B cell (primary cell): ENCODE results near the gene APOC1. TPM values are rescaled to one million over a fixed set of nuclear protein-coding genes. Genes with fewer than 3 reads are reported as not detected.
"Not testable (repeated sequence)": the region's sequence is repeated elsewhere in the genome, so short reads cannot be mapped to it uniquely, and the experiment has no call there.

Source experiments
- ATAC-seq: fragments of 200-7000 bp; cut with Tn5 transposase; one replicate; pipeline ENCODE4 v1.10.0; 2021; ENCODE audit warnings: low read depth, mild to moderate bottlenecking, moderate number of reproducible peaks, moderate library complexity
- CTCF ChIA-PET: fragments of 350-600 bp; sonication (Branson Sonifier 250); formaldehyde crosslinking; loops from one replicate; lab custom pipeline; 2021; ENCODE audit warnings: antibody characterized with exemption, inconsistent platforms; lab: Charles Lee
- POLR2A ChIA-PET: fragments of 350-600 bp; sonication (Branson Sonifier 250); formaldehyde crosslinking; loops from one replicate; lab custom pipeline; 2021; ENCODE audit warnings: antibody characterized with exemption; lab: Charles Lee
- DNase-seq: peaks from one replicate; pipeline ENCODE4 v3.0.0; 2013
- H2AFZ ChIP-seq: 2 replicates; pipeline ENCODE4 v1.6.1; 2012; ENCODE audit warnings: mild to moderate bottlenecking, low read depth, low read length; ENCODE audit not compliant: insufficient read depth, poor library complexity, severe bottlenecking
- H3K27ac ChIP-seq, 2 donors: 1 replicate in 1 of 2; 2 replicates in 1 of 2; pipeline ENCODE4 v1.5.1; 2012 to 2013; ENCODE audit warnings: low read length in 2 of 2, mild to moderate bottlenecking in 2 of 2, moderate library complexity in 1 of 2
- H3K27me3 ChIP-seq, 4 experiments: fragments of 200-600 bp in 1 of 4; sonication (generic) in 1 of 4; replicated peaks in 1 of 4; 1 replicate in 2 of 4; 2 replicates in 2 of 4; pipeline versions ENCODE4 v1.6.1 to v1.7.0; 2013 to 2016; ENCODE audit warnings: low read length in 3 of 4, mild to moderate bottlenecking in 2 of 4, mixed read lengths in 1 of 4, moderate library complexity in 1 of 4; ENCODE audit not compliant: insufficient read depth in 4 of 4, control insufficient read depth in 3 of 4; ENCODE audit errors: control extremely low read depth in 1 of 4
- H3K36me3 ChIP-seq, 2 experiments: replicated peaks in 1 of 2; 1 replicate in 1 of 2; 2 replicates in 1 of 2; pipeline versions ENCODE4 v1.6.1 to v1.7.1; 2013; ENCODE audit warnings: low read length in 1 of 2; ENCODE audit not compliant: insufficient read depth in 2 of 2, control insufficient read depth in 1 of 2; ENCODE audit errors: control extremely low read depth in 1 of 2, extremely low read depth in 1 of 2
- H3K4me1 ChIP-seq, 2 donors: fragments of 200-600 bp in 1 of 2; sonication (generic) in 1 of 2; 1 replicate in 1 of 2; 2 replicates in 1 of 2; pipeline versions ENCODE4 v1.5.1 to v1.6.1; 2013 to 2017; ENCODE audit warnings: low read length in 2 of 2; ENCODE audit not compliant: control insufficient read depth in 2 of 2, insufficient read depth in 2 of 2
- H3K4me2 ChIP-seq: replicated peaks from 2 replicates; pipeline ENCODE3; 2012; ENCODE audit warnings: mild to moderate bottlenecking, low read depth, low read length; ENCODE audit not compliant: poor library complexity, severe bottlenecking
- H3K4me3 ChIP-seq, 5 experiments: fragments of 200-600 bp in 1 of 5; sonication (generic) in 1 of 5; 1 replicate in 3 of 5; 2 replicates in 2 of 5; pipeline versions ENCODE4 v1.5.1 to v1.7.0; 2011 to 2016; ENCODE audit warnings: low read length in 4 of 5, mild to moderate bottlenecking in 4 of 5, low read depth in 2 of 5, control low read depth in 1 of 5, moderate library complexity in 1 of 5; ENCODE audit not compliant: insufficient read depth in 1 of 5; ENCODE audit errors: control extremely low read depth in 1 of 5, extremely low read depth in 1 of 5
- H3K79me2 ChIP-seq: fragments of 200-600 bp; sonication (generic); one replicate; pipeline ENCODE4 v1.6.0; 2016; ENCODE audit warnings: low read length; ENCODE audit not compliant: control insufficient read depth, insufficient read depth
- H3K9ac ChIP-seq: fragments of 200-600 bp; sonication (generic); 2 replicates; pipeline ENCODE4 v1.6.1; 2017; ENCODE audit warnings: mild to moderate bottlenecking, low read length, moderate library complexity
- H3K9me3 ChIP-seq, 3 donors: one replicate each; pipeline versions ENCODE4 v1.6.1 to v1.7.1; 2013; ENCODE audit warnings: low read length in 2 of 3; ENCODE audit not compliant: control insufficient read depth in 2 of 3, insufficient read depth in 1 of 3; ENCODE audit errors: control extremely low read depth in 1 of 3
- H4K20me1 ChIP-seq: 2 replicates; pipeline ENCODE4 v1.6.0; 2012; ENCODE audit warnings: mild to moderate bottlenecking, low read length; ENCODE audit not compliant: insufficient read depth, control insufficient read depth, poor library complexity, severe bottlenecking
- H3K27ac Mint-ChIP-seq: one replicate; pipeline ENCODE4 v1.8.0; 2021; ENCODE audit warnings: mixed read lengths
- H3K27me3 Mint-ChIP-seq: one replicate; pipeline ENCODE4 v1.8.0; 2021; ENCODE audit warnings: mixed read lengths
- H3K4me1 Mint-ChIP-seq: one replicate; pipeline ENCODE4 v1.8.0; 2021; ENCODE audit warnings: mixed read lengths
- H3K4me3 Mint-ChIP-seq: one replicate; pipeline ENCODE4 v1.8.0; 2021; ENCODE audit warnings: mixed read lengths
- H3K9me3 Mint-ChIP-seq: one replicate; pipeline ENCODE4 v1.8.0; 2022; ENCODE audit warnings: mixed read lengths; ENCODE audit not compliant: insufficient read depth
- CTCF ChIP-seq: fragments of 200-600 bp; IDR thresholded peaks from one replicate; pipeline ENCODE4 v1.8.0; 2022; ENCODE audit warnings: antibody characterized with exemption, mild to moderate bottlenecking
- EZH2 ChIP-seq: IDR thresholded peaks from 2 replicates; pipeline ENCODE4 v1.6.1; 2012; ENCODE audit warnings: borderline replicate concordance, low read depth, mild to moderate bottlenecking, moderate library complexity, low read length; ENCODE audit not compliant: insufficient read depth, poor library complexity, severe bottlenecking
- WGBS: methylation state at CpG from one replicate; pipeline ENCODE4 v1.1.5; 2013; ENCODE audit warnings: missing lambda C conversion rate; ENCODE audit not compliant: insufficient coverage; 5-methylcytosine and 5-hydroxymethylcytosine counted together
- intact Hi-C: fragments of 100-400 bp; cut with micrococcal nuclease; formaldehyde crosslinking; loops from one replicate; pipeline ENCODE4 v1.10.0; 2022
- polyA plus RNA-seq: library from polyadenylated mRNA; depleted of rRNA; stranded (reverse); fragments of >200 nt; gene quantifications from 2 replicates; pipeline ENCODE4 v1.2.3, GENCODE V29; 2012
- total RNA-seq, 2 donors: library from RNA; stranded (reverse); fragments of 120-200 nt in 1 of 2; gene quantifications; 1 replicate in 1 of 2; 2 replicates in 1 of 2; pipeline versions ENCODE4 v1.2.3 to v1.2.4, GENCODE V29; 2013 to 2022

Gene APOC1
- total and polyA plus RNA-seq, 2 donors (not counting 1 experiment from before 2014, with no cell fraction given) = not detected

DNA sequence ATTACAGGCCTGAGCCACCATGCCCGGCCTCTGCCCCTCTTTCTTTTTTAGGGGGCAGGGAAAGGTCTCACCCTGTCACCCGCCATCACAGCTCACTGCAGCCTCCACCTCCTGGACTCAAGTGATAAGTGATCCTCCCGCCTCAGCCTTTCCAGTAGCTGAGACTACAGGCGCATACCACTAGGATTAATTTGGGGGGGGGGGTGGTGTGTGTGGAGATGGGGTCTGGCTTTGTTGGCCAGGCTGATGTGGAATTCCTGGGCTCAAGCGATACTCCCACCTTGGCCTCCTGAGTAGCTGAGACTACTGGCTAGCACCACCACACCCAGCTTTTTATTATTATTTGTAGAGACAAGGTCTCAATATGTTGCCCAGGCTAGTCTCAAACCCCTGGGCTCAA is 4.6 kb upstream of the APOC1 start:
- WGBS = 83% methylated on average over 1 of the region's 5 CpGs
- H3K9me3 Mint-ChIP-seq = no peaks in the 10 kb centered on the region
- intact Hi-C loops = no loop called here
- Histone ChIP-seq H3K4me3 (no peak overlapping the region), H3K9me3 (peaks cover 0 to 9% (median 0%) of the 10 kb centered on the region in 3 donors), H3K9ac (no peak overlapping the region), H2AFZ (no peak overlapping the region), H3K79me2 (no peaks in the 10 kb centered on the region), H3K4me1 (peaks cover 22% of the 10 kb centered on the region in 2 donors), H3K27me3 (peaks cover 0 to 47% (median 11%) of the 10 kb centered on the region in 4 experiments), H3K4me2 (no peak overlapping the region), H3K36me3 (no peaks in the 10 kb centered on the region), H4K20me1 (no peaks in the 10 kb centered on the region), H3K27ac (no peak overlapping the region)
- no peak for DNase-seq
- TF ChIP-seq EZH2 (no peak), CTCF (no peak)
- ChIA-PET CTCF (interaction anchor here (0.6 to 1.1 kb wide), 3 partner anchors 38 to 1217 kb away, joined by 3 read pairs; no protein-coding TSS in a partner anchor), POLR2A (no interaction called here)
- H3K27ac Mint-ChIP-seq = no peak overlapping the region
- H3K4me1 Mint-ChIP-seq = peaks cover 19% of the 10 kb centered on the region
- peaks cover 39% of the 10 kb centered on the region for H3K27me3 Mint-ChIP-seq
- no peak overlapping the region for H3K4me3 Mint-ChIP-seq
- no peak for ATAC-seq

DNA sequence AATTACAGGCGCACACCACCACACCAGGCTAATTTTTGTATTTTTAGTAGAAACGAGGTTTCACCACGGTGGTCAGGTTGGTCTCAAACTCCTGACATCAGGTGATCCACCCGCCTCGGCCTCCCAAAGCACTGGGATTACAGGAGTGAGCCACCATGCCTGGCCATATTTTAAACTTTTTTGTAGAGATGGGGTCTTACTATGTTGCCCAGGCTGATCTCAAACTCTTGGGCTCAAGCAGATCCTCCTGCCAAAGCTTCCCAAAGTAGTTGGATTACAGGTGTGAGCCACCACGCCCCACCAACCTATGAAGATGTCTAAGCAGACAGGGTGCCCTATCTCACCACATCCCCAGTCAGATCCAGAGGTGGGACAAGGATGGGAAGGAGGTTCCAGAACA is 2.5 kb upstream of the APOC1 start:
- H4K20me1 ChIP-seq, H3K9me3 Mint-ChIP-seq, H3K4me3 ChIP-seq, H3K4me2 ChIP-seq, POLR2A ChIA-PET, H3K79me2 ChIP-seq, H3K27ac Mint-ChIP-seq, H3K36me3 ChIP-seq, intact Hi-C loops, DNase-seq, H3K27ac ChIP-seq, ATAC-seq, H3K4me1 Mint-ChIP-seq, H3K9me3 ChIP-seq, H3K4me3 Mint-ChIP-seq, H2AFZ ChIP-seq, H3K9ac ChIP-seq: not testable (repeated sequence)
- peaks cover 29% of the 10 kb centered on the region for H3K27me3 Mint-ChIP-seq
- peaks cover 0 to 29% (median 2%) of the 10 kb centered on the region in 4 experiments for H3K27me3 ChIP-seq
- CTCF ChIA-PET = interaction anchor here (1.2 to 1.5 kb wide), 2 partner anchors 8 to 39 kb away, joined by 3 read pairs; no protein-coding TSS in a partner anchor
- 82% methylated on average over 3 of the region's 6 CpGs for WGBS
- H3K4me1 ChIP-seq = peaks cover 7 to 13% of the 10 kb centered on the region in 2 donors
